ENCODE data around the gene SUV39H2.

DNA sequence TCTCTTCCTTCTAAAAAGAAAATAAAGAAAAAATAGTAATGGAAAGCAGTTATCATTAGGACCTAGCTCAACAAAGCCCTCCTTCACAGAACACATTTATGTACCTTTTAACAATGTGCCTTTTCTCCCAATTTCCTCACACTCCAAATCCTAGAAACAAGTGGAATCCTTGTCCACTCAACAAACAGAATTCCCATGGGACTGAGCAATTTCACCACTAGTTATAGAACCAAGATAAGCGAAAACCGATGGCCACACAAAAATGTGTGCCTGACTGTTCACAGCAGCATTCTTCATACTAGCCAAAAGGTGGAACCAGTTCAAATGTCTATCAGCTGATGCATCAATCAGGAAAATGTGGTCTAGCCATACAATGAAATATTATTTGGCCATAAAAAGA lies 57.9 kb downstream of the SUV39H2 start:
- TF ChIP-seq CTCF (IDR thresholded peaks at IDR 0.05), result no peak
- no peak for TF ChIP-seq ZFX (IDR thresholded peaks at IDR 0.05; ENCODE audit: borderline replicate concordance)

All from 22Rv1 (cell line).